ENCODE measurements around the gene ZNHIT2. TPM values are rescaled to one million over a fixed set of nuclear protein-coding genes. Genes with fewer than 3 reads are reported as not detected.

Gene ZNHIT2
- 1.5 and 8.1 TPM in 2 replicates for total RNA-seq (ENCODE audit: low replicate concordance)

DNA sequence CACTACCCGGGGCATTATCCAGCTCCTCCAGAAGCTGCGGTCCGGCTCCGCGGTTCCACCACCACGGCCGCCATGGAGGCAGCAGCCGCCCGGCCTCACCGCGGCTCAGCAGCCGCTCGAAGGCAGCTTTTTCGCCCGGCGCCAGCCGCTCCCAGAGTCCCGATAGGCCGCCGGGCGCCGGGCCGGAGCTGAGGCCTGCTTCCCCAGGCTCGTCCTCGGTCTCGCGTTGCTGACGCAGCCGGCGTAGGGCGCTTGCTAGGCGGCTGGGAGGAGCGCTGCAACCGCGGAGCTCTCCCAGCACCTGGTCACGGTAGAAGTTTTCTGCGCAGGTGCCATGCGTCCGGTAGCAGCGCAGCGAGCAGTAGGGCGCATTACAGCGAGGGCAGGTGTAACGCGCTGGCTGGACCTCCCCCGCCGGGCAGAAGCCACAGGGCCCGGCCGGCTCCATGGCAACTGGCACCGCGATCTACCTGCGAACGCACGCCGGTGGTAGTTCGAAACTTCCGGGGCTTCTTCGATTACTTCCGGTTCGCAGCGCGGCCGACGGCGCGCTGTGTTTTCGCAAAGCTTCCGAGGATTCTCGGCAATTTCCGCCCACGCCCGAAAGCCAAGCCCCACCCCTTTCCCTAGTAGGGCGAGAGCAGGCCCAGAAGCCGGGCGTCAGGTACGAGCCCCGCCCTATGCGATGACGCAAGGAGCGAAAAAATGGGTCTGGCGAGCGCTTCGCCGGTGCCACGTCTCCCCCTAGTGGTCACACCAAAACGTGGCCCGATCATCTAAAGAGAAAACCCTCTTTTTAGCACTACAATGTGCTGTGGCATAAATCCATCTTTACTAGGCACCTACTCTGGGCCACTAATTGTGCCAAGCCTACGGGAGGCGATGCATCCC is at the start of gene ZNHIT2:
Gene ZNHIT2 (minus strand): TSS at position 496 of the 891 bp plus-strand sequence. CDS start 48 bp downstream, at position 448.
- peak within 1 kb of the TSS; percentile 88 for H3K4me3 Mint-ChIP-seq
- no peaks in the 10 kb centered on the region for H3K9me3 Mint-ChIP-seq
- no peak within 1 kb of the TSS for H3K27ac ChIP-seq
- peaks cover 4% of the 10 kb centered on the region for H3K36me3 ChIP-seq
- H3K9ac ChIP-seq, result peak within 1 kb of the TSS; percentile 66
- H3K79me2 ChIP-seq (ENCODE audit: low read depth), result peaks cover 47% of the 10 kb centered on the region
- H4K20me1 ChIP-seq (ENCODE audit: low read depth), result peaks cover 24% of the 10 kb centered on the region
- peak within 1 kb of the TSS; percentile 74 for H3K4me3 ChIP-seq
- H3K27ac Mint-ChIP-seq, result peak within 1 kb of the TSS; percentile 84
- H3K4me1 ChIP-seq, result peaks cover 11% of the 10 kb centered on the region
- TF ChIP-seq CTCF (IDR thresholded peaks at IDR 0.05) (peak; percentile 90), EZH2 (IDR thresholded peaks at IDR 0.05) (no peak)
- H3K4me2 ChIP-seq, result peak within 1 kb of the TSS; percentile 77
- peak; percentile 100 for DNase-seq (ENCODE audit: low spot score)
- H3F3A ChIP-seq (ENCODE audit: low read depth), result peaks cover 65% of the 10 kb centered on the region
- no peaks in the 10 kb centered on the region for H3K27me3 ChIP-seq
- H2AFZ ChIP-seq (replicated peaks), result no peak within 1 kb of the TSS
- H3K27me3 Mint-ChIP-seq (ENCODE audit: insufficient read depth, low read depth), result peaks cover 7% of the 10 kb centered on the region
- no peaks in the 10 kb centered on the region for H3K9me3 ChIP-seq (ENCODE audit: low read depth)
- H3K36me3 Mint-ChIP-seq, result peaks cover 14% of the 10 kb centered on the region
- H3K4me1 Mint-ChIP-seq, result peaks cover 30% of the 10 kb centered on the region

- H3K27ac ChIP-seq, result no peak overlapping the region
- no peak overlapping the region for H3K4me3 ChIP-seq
- H3K36me3 ChIP-seq, result no peaks in the 10 kb centered on the region
- no peak for DNase-seq (ENCODE audit: low spot score)
- no peak overlapping the region for H3K9ac ChIP-seq
- H2AFZ ChIP-seq (replicated peaks), result no peak overlapping the region
- no peaks in the 10 kb centered on the region for H4K20me1 ChIP-seq (ENCODE audit: low read depth)
- peaks cover 3% of the 10 kb centered on the region for H3F3A ChIP-seq (ENCODE audit: low read depth)
- H3K79me2 ChIP-seq (ENCODE audit: low read depth), result no peaks in the 10 kb centered on the region
- no peak overlapping the region for H3K4me3 Mint-ChIP-seq
- H3K4me2 ChIP-seq, result no peak overlapping the region
- H3K4me1 ChIP-seq, result no peaks in the 10 kb centered on the region
- TF ChIP-seq EZH2 (IDR thresholded peaks at IDR 0.05), result no peak
- no peak for TF ChIP-seq CTCF (IDR thresholded peaks at IDR 0.05)
- no peak for TF ChIP-seq EZH2phosphoT487 (IDR thresholded peaks at IDR 0.05)
- H3K27me3 ChIP-seq, result no peaks in the 10 kb centered on the region
- no peaks in the 10 kb centered on the region for H3K9me3 ChIP-seq (ENCODE audit: low read depth)
- no peaks in the 10 kb centered on the region for H3K36me3 Mint-ChIP-seq
- H3K4me1 Mint-ChIP-seq, result peaks cover 5% of the 10 kb centered on the region
- peaks cover 3% of the 10 kb centered on the region for H3K27me3 Mint-ChIP-seq (ENCODE audit: insufficient read depth, low read depth)
- H3K9me3 Mint-ChIP-seq, result no peaks in the 10 kb centered on the region
- H3K27ac Mint-ChIP-seq, result no peak overlapping the region
These were observed 49.4 kb upstream of the ZNHIT2 start for GRCh38 chr11:65166893-65167292.

- peaks cover 5% of the 10 kb centered on the region for H3K4me1 Mint-ChIP-seq
- no peak for DNase-seq (ENCODE audit: low spot score)
- Histone ChIP-seq H3K27ac (no peak overlapping the region), H3F3A (ENCODE audit: low read depth) (peaks cover 3% of the 10 kb centered on the region), H3K9me3 (ENCODE audit: low read depth) (no peaks in the 10 kb centered on the region), H3K9ac (no peak overlapping the region), H2AFZ (replicated peaks) (peak overlapping the region; percentile 59), H3K27me3 (no peaks in the 10 kb centered on the region), H3K4me1 (no peaks in the 10 kb centered on the region), H3K79me2 (ENCODE audit: low read depth) (no peaks in the 10 kb centered on the region), H3K4me3 (no peak overlapping the region), H3K4me2 (no peak overlapping the region), H4K20me1 (ENCODE audit: low read depth) (no peaks in the 10 kb centered on the region), H3K36me3 (no peaks in the 10 kb centered on the region)
- H3K4me3 Mint-ChIP-seq, result no peak overlapping the region
- TF ChIP-seq EZH2phosphoT487 (IDR thresholded peaks at IDR 0.05), result no peak
- no peak for TF ChIP-seq CTCF (IDR thresholded peaks at IDR 0.05)
- no peak for TF ChIP-seq EZH2 (IDR thresholded peaks at IDR 0.05)
- peak overlapping the region; percentile 2 for H3K27ac Mint-ChIP-seq
- H3K9me3 Mint-ChIP-seq, result no peaks in the 10 kb centered on the region
- no peaks in the 10 kb centered on the region for H3K36me3 Mint-ChIP-seq
- H3K27me3 Mint-ChIP-seq (ENCODE audit: insufficient read depth, low read depth), result peaks cover 3% of the 10 kb centered on the region
These were observed 48.2 kb upstream of the ZNHIT2 start for GRCh38 chr11:65165410-65166317.
